GM10266 (cell line): ENCODE measurements around the gene ERI3.

ENCODE experiments used
- DNase-seq: peaks from one replicate; pipeline ENCODE4 v3.0.0; 2012; ENCODE audit errors: extremely low spot score
- TF ChIP-seq, protein P1 (sequence below): IDR thresholded peaks from 2 replicates; pipeline ENCODE4 v1.5.1; 2012; ENCODE audit warnings: mild to moderate bottlenecking, low read depth; ENCODE audit not compliant: control insufficient read depth, insufficient read depth; ENCODE audit errors: missing control alignments

ERI3 gene

DNA sequence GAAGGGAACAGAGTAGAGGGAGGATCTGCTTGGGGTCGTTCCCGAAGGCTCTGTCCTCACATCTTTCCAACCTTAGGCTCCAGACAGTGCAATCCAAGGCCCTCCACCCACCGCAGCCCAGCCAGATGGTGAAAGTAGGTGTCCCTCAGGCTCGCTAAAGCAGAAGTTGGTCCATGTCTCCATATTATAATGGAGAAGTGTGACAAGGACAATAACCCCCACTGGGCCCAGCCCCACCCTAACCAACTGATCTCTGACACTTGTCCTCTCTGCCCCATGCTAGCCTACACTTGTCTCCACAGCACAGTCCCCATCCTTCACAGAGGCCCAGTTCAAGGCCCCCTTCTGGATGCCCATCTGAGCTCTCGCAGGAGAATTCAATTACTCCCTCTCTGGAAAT, 93.1 kb downstream of the ERI3 start:
- DNase-seq = no peak

DNA sequence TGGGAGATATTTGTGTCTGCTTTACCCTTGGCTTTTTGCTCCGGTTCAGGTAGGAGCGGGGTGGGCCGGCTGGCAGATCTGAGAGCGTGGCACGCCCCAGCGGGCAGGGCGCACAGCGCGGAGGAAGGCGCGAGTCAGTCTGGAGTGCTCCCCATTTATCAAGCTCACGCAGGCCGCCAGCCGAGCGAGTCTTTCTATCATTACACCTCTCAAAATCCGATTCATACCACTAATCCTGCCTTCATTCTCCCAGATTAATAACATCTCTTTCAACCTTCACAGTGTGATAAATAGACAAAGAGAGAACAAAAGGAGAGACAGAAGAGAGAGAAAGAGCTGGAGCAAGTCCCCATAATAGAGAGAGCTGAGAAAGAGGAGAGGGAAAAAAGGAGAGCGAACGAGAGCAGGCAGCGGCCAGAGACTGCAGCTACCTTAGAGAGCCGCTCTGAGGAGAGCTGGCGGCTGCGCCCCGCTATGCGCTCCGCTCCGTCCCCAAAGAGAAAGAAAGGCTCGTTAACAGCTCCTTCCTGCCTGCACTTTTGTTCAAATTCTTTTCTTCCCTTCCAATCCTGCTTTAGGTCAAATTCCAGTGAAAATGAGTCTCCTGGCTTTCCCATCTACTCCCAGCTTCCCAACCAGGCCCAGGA, 93.8 kb downstream of the ERI3 start:
- TF ChIP-seq, protein P1, sequence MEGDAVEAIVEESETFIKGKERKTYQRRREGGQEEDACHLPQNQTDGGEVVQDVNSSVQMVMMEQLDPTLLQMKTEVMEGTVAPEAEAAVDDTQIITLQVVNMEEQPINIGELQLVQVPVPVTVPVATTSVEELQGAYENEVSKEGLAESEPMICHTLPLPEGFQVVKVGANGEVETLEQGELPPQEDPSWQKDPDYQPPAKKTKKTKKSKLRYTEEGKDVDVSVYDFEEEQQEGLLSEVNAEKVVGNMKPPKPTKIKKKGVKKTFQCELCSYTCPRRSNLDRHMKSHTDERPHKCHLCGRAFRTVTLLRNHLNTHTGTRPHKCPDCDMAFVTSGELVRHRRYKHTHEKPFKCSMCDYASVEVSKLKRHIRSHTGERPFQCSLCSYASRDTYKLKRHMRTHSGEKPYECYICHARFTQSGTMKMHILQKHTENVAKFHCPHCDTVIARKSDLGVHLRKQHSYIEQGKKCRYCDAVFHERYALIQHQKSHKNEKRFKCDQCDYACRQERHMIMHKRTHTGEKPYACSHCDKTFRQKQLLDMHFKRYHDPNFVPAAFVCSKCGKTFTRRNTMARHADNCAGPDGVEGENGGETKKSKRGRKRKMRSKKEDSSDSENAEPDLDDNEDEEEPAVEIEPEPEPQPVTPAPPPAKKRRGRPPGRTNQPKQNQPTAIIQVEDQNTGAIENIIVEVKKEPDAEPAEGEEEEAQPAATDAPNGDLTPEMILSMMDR = no peak

More for the DNA sequence above, 93.1 kb downstream of the ERI3 start:
- TF ChIP-seq, protein P1 = no peak

DNA sequence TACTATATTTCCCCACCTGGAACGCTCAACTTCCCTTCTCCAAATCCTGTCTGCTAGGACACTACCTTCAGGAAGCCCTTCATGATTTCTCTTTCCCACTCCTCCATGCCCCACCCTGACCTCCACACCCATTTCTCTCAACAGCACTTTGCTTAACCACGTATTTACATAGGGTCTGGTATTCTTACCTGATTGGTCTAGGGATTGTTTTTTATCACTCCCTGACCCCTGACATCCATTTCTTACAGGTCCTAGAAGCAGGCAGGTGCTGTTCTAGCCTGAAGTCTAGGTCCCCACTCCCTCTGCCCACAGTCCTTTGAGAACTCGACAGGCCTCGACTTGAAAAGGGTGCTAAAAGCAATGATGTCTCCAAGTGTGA, 94.3 kb downstream of the ERI3 start:
- TF ChIP-seq, protein P1 = no peak

More for the DNA sequence above, 93.8 kb downstream of the ERI3 start:
- no peak for DNase-seq

DNA sequence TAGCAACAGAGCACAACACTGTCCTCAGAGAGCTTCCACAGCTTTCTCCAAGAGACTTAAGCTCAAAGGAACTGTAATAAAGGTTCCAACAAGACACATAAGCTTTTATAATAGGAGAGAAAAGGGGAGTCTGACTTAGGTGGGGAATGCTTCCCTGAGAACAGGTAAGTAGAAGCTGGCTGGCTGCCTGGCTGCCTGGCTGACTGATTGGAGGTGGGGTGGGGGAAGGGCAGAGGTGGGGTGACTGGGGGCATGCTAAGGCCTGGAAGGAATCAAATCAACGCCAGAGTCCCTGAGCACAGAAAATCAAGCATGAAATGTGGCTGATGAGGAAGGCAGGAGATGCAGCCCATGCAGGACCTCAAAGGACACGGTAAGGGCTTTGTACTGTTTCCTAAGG, 96.0 kb downstream of the ERI3 start:
- TF ChIP-seq, protein P1 = no peak
- DNase-seq = no peak

More for the DNA sequence above, 94.3 kb downstream of the ERI3 start:
- DNase-seq = no peak

DNA sequence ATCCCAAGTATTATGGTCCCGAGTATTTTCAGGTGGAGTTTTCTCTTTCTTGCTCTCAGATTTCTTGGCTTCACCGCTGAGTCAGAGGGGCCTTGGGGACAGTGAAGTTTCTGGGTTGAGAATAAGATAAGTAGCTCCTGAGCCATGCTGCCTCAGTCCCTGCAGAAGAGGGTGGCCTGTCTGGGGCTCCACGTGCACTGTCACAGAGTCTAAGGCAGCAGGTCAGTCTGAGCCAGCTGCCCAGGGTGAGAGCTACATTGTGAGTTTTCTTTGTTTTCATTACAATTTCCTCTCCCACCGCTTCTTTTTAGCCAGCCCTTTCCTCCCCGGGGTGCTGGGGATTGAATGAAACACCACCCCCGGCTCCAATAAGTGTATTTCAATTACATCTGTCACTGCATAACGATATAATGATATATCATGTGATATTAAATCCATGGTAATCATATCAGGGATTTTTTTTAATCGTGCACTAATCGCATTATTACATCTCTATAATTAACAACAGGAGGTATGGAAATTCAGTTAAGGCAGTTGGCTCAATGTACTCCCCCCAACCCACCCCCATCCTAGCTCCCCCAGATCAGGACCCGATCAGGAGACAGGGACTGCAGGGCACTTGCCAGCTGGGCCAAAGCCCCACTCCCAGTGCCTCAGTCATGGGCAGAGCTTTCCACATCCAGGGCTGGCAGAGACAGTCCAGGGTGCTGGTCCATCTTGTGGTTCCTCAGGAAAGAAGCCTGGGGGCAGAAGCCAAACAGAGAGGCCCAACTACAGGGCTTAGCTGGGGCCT, 98.1 kb downstream of the ERI3 start:
- DNase-seq = no peak
- TF ChIP-seq, protein P1 = no peak

DNA sequence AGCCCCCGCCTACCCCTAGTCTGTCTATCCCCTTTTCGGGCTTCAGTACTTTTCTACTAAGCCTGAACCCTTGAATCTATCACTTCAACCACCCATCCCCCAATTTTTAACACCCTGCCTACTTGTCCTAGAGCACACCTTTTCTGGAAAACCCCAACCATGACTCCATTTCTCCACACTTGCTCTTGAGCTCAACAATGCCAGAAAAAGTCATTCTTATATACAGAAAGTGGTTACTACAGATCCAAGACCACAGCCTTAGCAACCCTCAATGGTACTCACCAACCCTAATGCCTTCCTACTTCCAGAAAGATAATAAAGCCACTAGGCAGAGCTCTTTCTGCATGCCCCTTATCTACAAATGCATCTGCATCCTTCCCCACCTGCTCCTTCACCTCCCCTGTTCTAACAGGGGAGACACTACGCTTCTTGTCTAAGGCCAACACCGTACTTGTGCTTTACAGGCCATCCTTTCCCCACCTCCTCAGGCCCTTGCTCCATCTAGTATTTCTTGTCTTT, 100.6 kb downstream of the ERI3 start:
- TF ChIP-seq, protein P1 = no peak
- no peak for DNase-seq
